K562 (cell line): ENCODE data around the gene IFI44L. TPM values are rescaled to one million over a fixed set of nuclear protein-coding genes. Genes with fewer than 3 reads are reported as not detected.

Experiments
- ATAC-seq: fragments of 200-7000 bp; cut with Tn5 transposase; 3 replicates; pipeline ENCODE4 v1.9.1; 2020; ENCODE audit warnings: moderate library complexity
- BruUV-seq: library from RNA; stranded (reverse); fragments of 400-500 nt; replicated peaks from 2 replicates; lab custom pipeline; 2021; lab: Mats Ljungman, UMichigan
- CTCF ChIA-PET: fragments of 300-600 bp; formaldehyde crosslinking; extraction: SDS; loops from one replicate; lab custom pipeline; 2021; ENCODE audit warnings: low intra/inter-chr PET ratio; lab: Yijun Ruan, JAX
- POLR2A ChIA-PET: fragments of 300-600, 350-650 bp; sonication (Branson Sonifier 250); formaldehyde crosslinking; extraction: SDS; loops from one replicate; lab custom pipeline; 2021; ENCODE audit warnings: antibody characterized with exemption, inconsistent platforms; lab: Yijun Ruan, JAX
- DNase-seq, 4 experiments: peaks; one replicate each; pipeline versions ENCODE4 v3.0.0 to v3.0.0-alpha.2; 2011 to 2018; ENCODE audit warnings: low spot score in 3 of 4, mixed read lengths in 3 of 4; ENCODE audit errors: extremely low read depth in 1 of 4
- FAIRE-seq: peaks from 2 replicates; lab custom pipeline; 2011; peaks lifted over from hg19 to GRCh38; lab: Jason Lieb, UNC
- H2AFZ ChIP-seq: 2 replicates; pipeline ENCODE4 v1.6.0; 2011; ENCODE audit warnings: low read depth, low read length, control low read depth, inconsistent platforms
- H3K27ac ChIP-seq: fragments of 200-600 bp; 3 replicates; pipeline ENCODE4 v1.8.0; 2011; ENCODE audit warnings: low read depth, mild to moderate bottlenecking, control low read depth, inconsistent platforms, low read length, moderate library complexity, mixed read lengths; ENCODE audit errors: extremely low read depth
- H3K27me3 ChIP-seq, 2 experiments: fragments of 300-600 bp in 1 of 2; 2 replicates in 1 of 2; 3 replicates in 1 of 2; pipeline versions ENCODE4 v1.6.0 to v1.8.0; 2011; ENCODE audit warnings: inconsistent platforms in 2 of 2, low read length in 2 of 2, mild to moderate bottlenecking in 1 of 2, mixed read lengths in 1 of 2, moderate library complexity in 1 of 2; ENCODE audit not compliant: control insufficient read depth in 2 of 2, insufficient read depth in 2 of 2
- H3K36me3 ChIP-seq: fragments of 300-600 bp; 3 replicates; pipeline ENCODE4 v1.8.0; 2011; ENCODE audit warnings: mild to moderate bottlenecking, low read length, inconsistent platforms; ENCODE audit not compliant: control insufficient read depth, insufficient read depth
- H3K4me1 ChIP-seq, 2 experiments: fragments of 200-600 bp in 1 of 2; replicated peaks in 1 of 2; 2 replicates in 1 of 2; 3 replicates in 1 of 2; pipeline versions ENCODE4 v1.5.1 to v1.8.0; 2011; ENCODE audit warnings: inconsistent platforms in 2 of 2, low read length in 2 of 2, mild to moderate bottlenecking in 1 of 2, mixed read lengths in 1 of 2, moderate library complexity in 1 of 2; ENCODE audit not compliant: control insufficient read depth in 2 of 2, insufficient read depth in 2 of 2
- H3K4me2 ChIP-seq: 2 replicates; pipeline ENCODE4 v1.6.1; 2011; ENCODE audit warnings: low read length, control low read depth, inconsistent platforms, mixed read lengths; ENCODE audit not compliant: insufficient read depth
- H3K4me3 ChIP-seq: fragments of 200-600 bp; sonication (generic), shearing (Covaris generic); 2 replicates; pipeline ENCODE4 v1.5.1; 2016; ENCODE audit warnings: control low read depth, inconsistent platforms
- H3K79me2 ChIP-seq: fragments of 200-600 bp; 3 replicates; pipeline ENCODE4 v1.8.0; 2011; ENCODE audit warnings: low read length, inconsistent platforms; ENCODE audit not compliant: control insufficient read depth, insufficient read depth
- H3K9ac ChIP-seq, 2 experiments: 2 replicates each; pipeline versions ENCODE4 v1.6.0 to v1.6.1; 2011; ENCODE audit warnings: low read depth in 2 of 2, low read length in 2 of 2, control low read depth in 1 of 2, inconsistent platforms in 1 of 2, mild to moderate bottlenecking in 1 of 2, mixed read lengths in 1 of 2; ENCODE audit not compliant: insufficient read depth in 1 of 2
- H3K9me1 ChIP-seq: one replicate; pipeline ENCODE4 v1.6.0; 2011; ENCODE audit warnings: inconsistent platforms, mild to moderate bottlenecking, low read length, moderate library complexity; ENCODE audit not compliant: control insufficient read depth, insufficient read depth
- H3K9me3 ChIP-seq: replicated peaks from 2 replicates; pipeline ENCODE4 v1.5.1; 2011; ENCODE audit warnings: low read depth, low read length, inconsistent platforms; ENCODE audit not compliant: control insufficient read depth, insufficient read depth
- H4K20me1 ChIP-seq: replicated peaks from 2 replicates; pipeline ENCODE4 v1.6.1; 2011; ENCODE audit warnings: low read length, inconsistent platforms, mixed read lengths; ENCODE audit not compliant: control insufficient read depth, insufficient read depth
- ADNP ChIP-seq: fragments of 200-800 bp; sonication (Bioruptor generic); IDR thresholded peaks from 2 replicates; pipeline ENCODE4 v1.6.1; 2016; ENCODE audit warnings: missing genetic modification characterization, missing compliant biosample characterization
- ARHGAP35 ChIP-seq: fragments of 450-650 bp; IDR thresholded peaks from 2 replicates; pipeline ENCODE4 v1.6.1; 2018; ENCODE audit not compliant: partially characterized antibody
- CEBPG ChIP-seq, 3 experiments: fragments of 200-800 bp in 1 of 3; sonication (Bioruptor generic) in 1 of 3; sonication (generic) in 1 of 3; formaldehyde crosslinking in 1 of 3; IDR thresholded peaks in 2 of 3; conservative IDR thresholded peaks in 1 of 3; 2 replicates each; pipeline versions ENCODE4 v1.6.1 to v1.8.0; 2016 to 2022; ENCODE audit warnings: missing compliant biosample characterization in 2 of 3, missing genetic modification characterization in 2 of 3, mild to moderate bottlenecking in 1 of 3, missing genetic modification reagents in 1 of 3
- SAFB ChIP-seq: fragments of 200-400 bp; formaldehyde crosslinking; IDR thresholded peaks from 2 replicates; pipeline ENCODE4 v1.6.1; 2017; ENCODE audit warnings: low read depth, low read length, borderline replicate concordance
- ZNF175 ChIP-seq: fragments of 200-800 bp; sonication (Bioruptor generic); IDR thresholded peaks from 2 replicates; pipeline ENCODE4 v1.6.1; 2016; ENCODE audit warnings: low read depth, mild to moderate bottlenecking, missing genetic modification characterization, missing compliant biosample characterization
- ZNF77 ChIP-seq: fragments of 250-450 bp; sonication (Bioruptor Pico); IDR thresholded peaks from 2 replicates; pipeline ENCODE4 v1.5.0; 2020
- in situ Hi-C: fragments of 300-500 bp; cut with MboI; formaldehyde crosslinking; loops from 4 replicates; pipeline ENCODE4 v1.15.0; 2018; ENCODE audit warnings: inconsistent platforms, mixed read lengths
- intact Hi-C: fragments of 100-400 bp; cut with micrococcal nuclease; formaldehyde crosslinking; loops from 2 replicates; pipeline ENCODE4 v1.14.2; 2022
- polyA plus RNA-seq, 8 experiments: library from polyadenylated mRNA; depleted of rRNA in 4 of 8; stranded (reverse) in 5 of 8; unstranded in 3 of 8; fragments of >200 nt; fragmentation: Nextera tagmentation in 2 of 8; fragmentation: Illumina TruSeq in 1 of 8; extraction: Ambion mirVana in 2 of 8; extraction: Trizol in 1 of 8; gene quantifications; 2 replicates each; pipeline versions ENCODE4 v1.2.1 to v1.2.3, GENCODE V29; 2011 to 2014; ENCODE audit warnings: inconsistent platforms in 1 of 8, missing spikeins in 1 of 8
- total RNA-seq, 7 experiments: library from RNA; depleted of rRNA in 6 of 7; stranded (reverse); fragments of >200 nt in 6 of 7; fragmentation: Illumina TruSeq in 2 of 7; extraction: Trizol in 2 of 7; gene quantifications; 2 replicates each; pipeline versions ENCODE4 v1.2.1 to v1.2.3, GENCODE V29; 2011 to 2021; ENCODE audit warnings: low replicate concordance in 1 of 7
- TF ChIP-seq, protein P1 (sequence below): fragments of 250-450 bp; sonication (Bioruptor Pico); IDR thresholded peaks from 2 replicates; pipeline ENCODE4 v1.5.0; 2021; ENCODE audit warnings: mild to moderate bottlenecking, borderline replicate concordance
- TF ChIP-seq, protein P2 (sequence below): sonication (generic); formaldehyde crosslinking; IDR thresholded peaks from 2 replicates; pipeline ENCODE4 v1.8.1; 2023; ENCODE audit warnings: mild to moderate bottlenecking, missing genetic modification reagents, moderate library complexity

The IFI44L gene
- total and polyA plus RNA-seq, 9 of the 15 experiments (the other 6 are each of a cell fraction or from before 2014, with no cell fraction given) = 0.04 to 0.22 TPM; not detected in 7

DNA sequence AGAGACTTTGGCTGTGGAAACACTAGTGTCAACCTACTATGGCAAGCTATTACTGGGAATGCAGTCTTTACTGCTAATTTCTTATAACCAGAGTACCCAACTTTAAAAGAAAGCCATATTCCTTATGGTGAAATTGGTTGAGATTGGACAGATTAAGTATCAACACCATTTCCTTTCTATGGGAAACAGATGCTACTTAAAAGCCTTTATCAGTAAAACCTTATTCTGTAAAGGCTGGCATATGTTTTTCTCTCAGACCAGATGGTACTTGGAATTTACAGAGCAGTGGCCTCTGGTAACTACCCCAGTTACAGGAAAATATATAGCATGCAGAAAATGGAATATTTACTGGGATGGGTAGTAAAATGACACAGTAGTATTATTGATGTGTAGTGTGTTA lies 48.2 kb downstream of the IFI44L start:
- no peak for ATAC-seq
- Histone ChIP-seq H3K27me3 (no peaks in the 10 kb centered on the region), H2AFZ (no peak overlapping the region), H3K4me2 (no peak overlapping the region), H4K20me1 (no peaks in the 10 kb centered on the region), H3K9me3 (no peaks in the 10 kb centered on the region), H3K79me2 (no peaks in the 10 kb centered on the region), H3K36me3 (no peaks in the 10 kb centered on the region), H3K4me1 (no peaks in the 10 kb centered on the region), H3K27ac (no peak overlapping the region), H3K4me3 (no peak overlapping the region), H3K9me1 (no peaks in the 10 kb centered on the region), H3K9ac (no peak overlapping the region)
- in situ Hi-C loops = loop anchor here (25.0 kb wide), 1 partner anchor 531 kb away; no protein-coding TSS in a partner anchor
- ChIA-PET POLR2A (no interaction called here), CTCF (no interaction called here)
- no TSS peak for BruUV-seq
- no peak for FAIRE-seq
- TF ChIP-seq CEBPG (CRISPR knock-in tag; IDR thresholded peaks at IDR 0.05) = no peak
- no peak for TF ChIP-seq CEBPG (tag; conservative IDR thresholded peaks at IDR 0.05 in 1 of 2, IDR thresholded peaks at IDR 0.05 in 1 of 2)
- TF ChIP-seq ZNF175 (CRISPR knock-in tag) = no peak
- no peak for TF ChIP-seq ARHGAP35
- TF ChIP-seq, protein P1, sequence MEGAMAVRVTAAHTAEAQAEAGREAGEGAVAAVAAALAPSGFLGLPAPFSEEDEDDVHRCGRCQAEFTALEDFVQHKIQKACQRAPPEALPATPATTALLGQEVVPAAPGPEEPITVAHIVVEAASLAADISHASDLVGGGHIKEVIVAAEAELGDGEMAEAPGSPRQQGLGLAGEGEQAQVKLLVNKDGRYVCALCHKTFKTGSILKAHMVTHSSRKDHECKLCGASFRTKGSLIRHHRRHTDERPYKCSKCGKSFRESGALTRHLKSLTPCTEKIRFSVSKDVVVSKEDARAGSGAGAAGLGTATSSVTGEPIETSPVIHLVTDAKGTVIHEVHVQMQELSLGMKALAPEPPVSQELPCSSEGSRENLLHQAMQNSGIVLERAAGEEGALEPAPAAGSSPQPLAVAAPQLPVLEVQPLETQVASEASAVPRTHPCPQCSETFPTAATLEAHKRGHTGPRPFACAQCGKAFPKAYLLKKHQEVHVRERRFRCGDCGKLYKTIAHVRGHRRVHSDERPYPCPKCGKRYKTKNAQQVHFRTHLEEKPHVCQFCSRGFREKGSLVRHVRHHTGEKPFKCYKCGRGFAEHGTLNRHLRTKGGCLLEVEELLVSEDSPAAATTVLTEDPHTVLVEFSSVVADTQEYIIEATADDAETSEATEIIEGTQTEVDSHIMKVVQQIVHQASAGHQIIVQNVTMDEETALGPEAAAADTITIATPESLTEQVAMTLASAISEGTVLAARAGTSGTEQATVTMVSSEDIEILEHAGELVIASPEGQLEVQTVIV = no peak
- TF ChIP-seq ZNF77 = no peak
- TF ChIP-seq, protein P2, sequence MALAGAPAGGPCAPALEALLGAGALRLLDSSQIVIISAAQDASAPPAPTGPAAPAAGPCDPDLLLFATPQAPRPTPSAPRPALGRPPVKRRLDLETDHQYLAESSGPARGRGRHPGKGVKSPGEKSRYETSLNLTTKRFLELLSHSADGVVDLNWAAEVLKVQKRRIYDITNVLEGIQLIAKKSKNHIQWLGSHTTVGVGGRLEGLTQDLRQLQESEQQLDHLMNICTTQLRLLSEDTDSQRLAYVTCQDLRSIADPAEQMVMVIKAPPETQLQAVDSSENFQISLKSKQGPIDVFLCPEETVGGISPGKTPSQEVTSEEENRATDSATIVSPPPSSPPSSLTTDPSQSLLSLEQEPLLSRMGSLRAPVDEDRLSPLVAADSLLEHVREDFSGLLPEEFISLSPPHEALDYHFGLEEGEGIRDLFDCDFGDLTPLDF (CRISPR knock-in tag) = no peak
- no peak for TF ChIP-seq SAFB
- TF ChIP-seq ADNP = no peak
- intact Hi-C loops = no loop called here
- DNase-seq = no peak
